ENCODE results near the gene CREB1.

Gene CREB1

DNA sequence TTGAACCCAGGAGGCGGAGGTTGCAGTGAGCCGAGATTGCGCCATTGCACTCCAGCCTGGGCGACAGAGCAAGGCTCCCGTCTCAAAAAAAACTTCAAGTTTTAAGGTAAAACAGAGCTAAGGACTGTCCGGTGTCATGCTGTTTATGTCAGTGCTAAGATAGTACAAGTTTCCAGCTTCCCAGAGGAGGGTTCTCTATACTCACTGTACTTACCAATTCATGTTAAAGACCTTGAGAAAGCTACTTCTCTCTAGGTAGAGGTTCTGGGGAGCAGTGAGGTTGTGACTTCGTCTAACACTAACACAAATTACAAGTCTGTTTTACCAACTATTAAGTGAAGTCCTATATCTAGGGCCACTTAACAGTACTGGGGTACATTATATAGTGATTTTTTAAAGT is 76.6 kb downstream of the CREB1 start:
- DNase-seq (ENCODE audit: insufficient read length, low spot score) (no peak), FAIRE-seq (no peak)
- TF ChIP-seq, protein P1, sequence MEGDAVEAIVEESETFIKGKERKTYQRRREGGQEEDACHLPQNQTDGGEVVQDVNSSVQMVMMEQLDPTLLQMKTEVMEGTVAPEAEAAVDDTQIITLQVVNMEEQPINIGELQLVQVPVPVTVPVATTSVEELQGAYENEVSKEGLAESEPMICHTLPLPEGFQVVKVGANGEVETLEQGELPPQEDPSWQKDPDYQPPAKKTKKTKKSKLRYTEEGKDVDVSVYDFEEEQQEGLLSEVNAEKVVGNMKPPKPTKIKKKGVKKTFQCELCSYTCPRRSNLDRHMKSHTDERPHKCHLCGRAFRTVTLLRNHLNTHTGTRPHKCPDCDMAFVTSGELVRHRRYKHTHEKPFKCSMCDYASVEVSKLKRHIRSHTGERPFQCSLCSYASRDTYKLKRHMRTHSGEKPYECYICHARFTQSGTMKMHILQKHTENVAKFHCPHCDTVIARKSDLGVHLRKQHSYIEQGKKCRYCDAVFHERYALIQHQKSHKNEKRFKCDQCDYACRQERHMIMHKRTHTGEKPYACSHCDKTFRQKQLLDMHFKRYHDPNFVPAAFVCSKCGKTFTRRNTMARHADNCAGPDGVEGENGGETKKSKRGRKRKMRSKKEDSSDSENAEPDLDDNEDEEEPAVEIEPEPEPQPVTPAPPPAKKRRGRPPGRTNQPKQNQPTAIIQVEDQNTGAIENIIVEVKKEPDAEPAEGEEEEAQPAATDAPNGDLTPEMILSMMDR (IDR thresholded peaks at IDR 0.05; ENCODE audit: insufficient read depth, missing control alignments) = no peak

DNA sequence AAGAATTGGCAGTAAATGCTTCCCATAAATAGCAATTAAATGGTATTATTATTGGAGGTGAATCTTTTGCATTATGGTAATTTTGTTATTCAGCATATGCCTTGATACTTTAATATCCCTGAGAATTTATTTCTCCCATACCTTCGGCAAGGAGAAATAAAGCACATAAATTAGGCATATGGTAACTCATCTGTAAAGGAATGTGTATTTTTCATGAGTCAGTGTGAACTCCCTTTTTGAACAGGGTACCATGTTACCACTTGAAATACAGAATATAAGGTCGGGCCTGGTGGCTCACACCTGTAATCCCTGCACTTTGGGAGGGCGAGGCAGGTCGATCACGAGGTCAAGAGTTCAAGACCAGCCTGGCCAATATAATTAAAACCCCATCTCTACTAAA is 77.1 kb downstream of the CREB1 start:
- TF ChIP-seq, protein P1 (IDR thresholded peaks at IDR 0.05; ENCODE audit: insufficient read depth, missing control alignments) = no peak
- no peak for FAIRE-seq
- DNase-seq (ENCODE audit: insufficient read length, low spot score) = no peak

DNA sequence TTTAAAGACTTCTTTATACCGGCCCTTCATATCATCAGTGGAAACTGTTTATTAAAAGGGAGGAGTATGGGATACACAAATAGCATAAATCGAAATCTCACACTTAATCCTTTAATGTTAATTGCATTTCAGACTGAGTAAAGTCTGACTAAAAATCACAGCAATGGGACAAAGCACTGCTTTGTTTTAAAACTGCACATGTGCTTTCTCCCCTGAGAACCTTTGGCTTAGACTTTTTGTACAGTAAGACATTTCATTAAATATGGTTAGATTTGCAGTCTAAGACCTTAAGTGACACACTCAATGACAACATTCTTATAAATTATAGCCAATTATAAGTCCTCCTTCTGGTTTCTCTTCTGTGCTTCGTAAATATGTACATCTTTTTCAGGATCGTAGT is 83.0 kb downstream of the CREB1 start:
- FAIRE-seq (no peak), DNase-seq (ENCODE audit: insufficient read length, low spot score) (no peak)
- TF ChIP-seq, protein P1 (IDR thresholded peaks at IDR 0.05; ENCODE audit: insufficient read depth, missing control alignments) = no peak

DNA sequence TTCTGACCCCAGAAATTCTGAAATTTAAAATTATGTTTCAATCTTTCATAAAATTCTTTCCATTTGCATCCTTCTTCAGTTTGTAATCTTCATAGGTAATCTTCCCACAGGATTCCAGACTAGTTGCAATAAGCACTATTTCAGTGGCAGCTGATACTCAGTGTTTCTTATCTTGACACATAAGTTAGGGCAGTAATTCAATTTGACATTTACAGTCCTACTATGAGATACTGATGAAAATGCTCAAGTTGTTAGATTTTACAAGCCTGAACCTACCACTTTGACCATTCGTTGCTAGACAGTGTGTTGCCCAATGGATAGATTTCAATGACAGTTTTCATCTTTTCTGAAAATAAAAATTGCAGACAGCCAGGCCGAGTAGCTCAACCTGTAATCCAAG is 85.1 kb downstream of the CREB1 start:
- DNase-seq (ENCODE audit: insufficient read length, low spot score) (no peak), FAIRE-seq (no peak)
- TF ChIP-seq, protein P1 (IDR thresholded peaks at IDR 0.05; ENCODE audit: insufficient read depth, missing control alignments) = no peak

DNA sequence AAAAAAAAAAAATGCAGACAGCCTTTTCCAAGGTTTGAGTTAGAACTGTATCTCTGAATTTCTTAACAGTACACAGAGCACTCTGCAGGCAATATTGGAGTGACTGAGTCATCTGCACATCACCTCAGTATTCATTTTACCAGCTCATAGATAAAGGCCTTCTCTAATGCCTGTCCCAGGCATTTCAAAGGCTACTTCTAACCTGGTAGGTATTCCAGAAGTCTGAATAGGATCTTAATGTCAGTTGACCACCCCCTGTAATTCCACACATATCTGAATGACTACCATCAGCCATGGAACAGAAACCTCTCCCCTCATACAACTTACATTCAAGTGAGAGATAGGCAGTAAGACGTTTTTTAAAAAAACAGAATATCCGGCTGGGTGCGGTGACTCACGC is 86.4 kb downstream of the CREB1 start:
- no peak for DNase-seq (ENCODE audit: insufficient read length, low spot score)

DNA sequence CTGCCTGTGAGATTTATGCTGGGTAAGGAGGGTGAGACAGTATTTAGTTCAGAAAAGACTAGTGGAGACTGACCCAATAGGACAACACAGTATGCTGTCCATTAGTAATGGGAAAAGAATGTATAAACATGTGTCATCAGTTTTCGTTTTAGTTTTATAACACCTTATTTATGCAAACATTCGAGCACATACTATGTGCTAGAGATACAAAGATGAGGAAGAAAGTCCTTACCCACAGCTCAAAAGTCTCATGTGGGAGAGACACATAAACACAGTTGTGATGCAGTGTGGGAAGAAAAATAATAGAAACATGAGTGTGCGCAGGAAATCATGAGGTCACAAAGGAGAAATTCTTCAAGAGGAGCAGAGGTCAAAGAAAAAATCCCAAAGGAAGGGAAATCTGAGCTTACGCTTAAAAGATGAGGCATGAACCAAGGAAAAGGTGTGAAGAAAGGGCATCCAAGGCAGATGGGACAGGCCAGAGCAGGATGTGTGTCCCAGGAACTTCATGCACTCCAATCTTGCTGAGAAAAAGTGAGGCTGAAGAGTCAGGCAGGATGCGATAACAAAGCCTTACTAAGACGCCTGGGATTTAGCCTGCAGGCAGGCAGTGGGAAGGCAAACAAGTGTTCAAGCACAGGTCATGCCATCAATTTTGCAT is 87.4 kb downstream of the CREB1 start:
- FAIRE-seq = no peak
- no peak for DNase-seq (ENCODE audit: insufficient read length, low spot score)
- TF ChIP-seq, protein P1 (IDR thresholded peaks at IDR 0.05; ENCODE audit: insufficient read depth, missing control alignments) = no peak

More for the DNA sequence above, 86.4 kb downstream of the CREB1 start:
- FAIRE-seq = no peak
- TF ChIP-seq, protein P1 (IDR thresholded peaks at IDR 0.05; ENCODE audit: insufficient read depth, missing control alignments) = no peak

DNA sequence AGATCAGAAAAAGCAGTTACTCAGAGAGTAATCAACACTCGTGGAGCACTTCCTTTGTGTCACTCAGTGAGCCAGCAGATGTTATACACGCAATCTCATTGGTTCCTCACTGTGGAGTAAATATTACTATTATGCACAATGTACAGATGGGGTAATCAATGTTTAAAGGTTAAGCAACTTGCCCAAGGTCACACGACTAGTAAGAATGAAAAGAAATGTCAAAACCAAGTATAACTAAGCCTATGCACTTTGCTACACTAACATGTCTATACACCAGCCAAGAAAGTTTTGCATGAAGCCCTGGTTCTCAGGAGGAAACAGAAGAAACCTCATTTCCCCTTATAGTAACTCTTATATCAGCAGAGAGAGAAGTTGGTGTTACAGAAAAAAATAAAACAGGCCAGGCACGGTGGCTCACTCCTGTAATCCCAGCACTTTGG is 90.0 kb downstream of the CREB1 start:
- no peak for DNase-seq (ENCODE audit: insufficient read length, low spot score)
- TF ChIP-seq, protein P1 (IDR thresholded peaks at IDR 0.05; ENCODE audit: insufficient read depth, missing control alignments) = no peak
- FAIRE-seq = no peak

Measured in D721Med (cell line).